Stimulated activated CD4-positive, alpha-beta T cell treated with anti-CD3 and anti-CD28 coated beads, Interleukin-12 subunit alpha, Interleukin-12 subunit beta, amount 100 ng/mL, for 24 hours (primary cell): ENCODE measurements around the gene TNFRSF19.

Experiments used
- DNase-seq, 2 experiments: peaks; one replicate each; pipeline ENCODE4 v3.0.0-alpha.2; 2020; ENCODE audit warnings: low read depth in 2 of 2

Gene TNFRSF19

DNA sequence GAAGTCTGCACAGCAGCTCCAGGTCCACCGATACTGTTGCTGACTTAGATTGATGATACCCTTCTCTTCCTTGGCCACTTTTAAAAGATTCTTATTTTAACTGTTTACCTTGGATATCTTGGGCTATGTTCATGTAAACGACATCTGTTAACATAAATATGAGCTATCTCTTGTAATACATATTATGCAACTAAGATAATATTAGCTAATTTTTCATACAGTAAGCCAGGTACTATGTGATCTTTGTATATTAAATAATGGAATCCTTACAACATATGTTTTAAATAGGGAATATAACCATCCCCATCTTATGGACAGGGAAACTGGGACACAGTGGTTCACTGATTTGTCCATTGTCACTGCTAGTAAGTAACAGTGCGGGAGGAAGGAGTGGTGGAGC, 37.9 kb downstream of the TNFRSF19 start:
- no peak for DNase-seq

- no peak for DNase-seq
Measured at GRCh38 chr13:23608701-23609413, 38.6 kb downstream of the TNFRSF19 start.

- DNase-seq = no peak
Measured at GRCh38 chr13:23609414-23609760, 39.2 kb downstream of the TNFRSF19 start.

DNA sequence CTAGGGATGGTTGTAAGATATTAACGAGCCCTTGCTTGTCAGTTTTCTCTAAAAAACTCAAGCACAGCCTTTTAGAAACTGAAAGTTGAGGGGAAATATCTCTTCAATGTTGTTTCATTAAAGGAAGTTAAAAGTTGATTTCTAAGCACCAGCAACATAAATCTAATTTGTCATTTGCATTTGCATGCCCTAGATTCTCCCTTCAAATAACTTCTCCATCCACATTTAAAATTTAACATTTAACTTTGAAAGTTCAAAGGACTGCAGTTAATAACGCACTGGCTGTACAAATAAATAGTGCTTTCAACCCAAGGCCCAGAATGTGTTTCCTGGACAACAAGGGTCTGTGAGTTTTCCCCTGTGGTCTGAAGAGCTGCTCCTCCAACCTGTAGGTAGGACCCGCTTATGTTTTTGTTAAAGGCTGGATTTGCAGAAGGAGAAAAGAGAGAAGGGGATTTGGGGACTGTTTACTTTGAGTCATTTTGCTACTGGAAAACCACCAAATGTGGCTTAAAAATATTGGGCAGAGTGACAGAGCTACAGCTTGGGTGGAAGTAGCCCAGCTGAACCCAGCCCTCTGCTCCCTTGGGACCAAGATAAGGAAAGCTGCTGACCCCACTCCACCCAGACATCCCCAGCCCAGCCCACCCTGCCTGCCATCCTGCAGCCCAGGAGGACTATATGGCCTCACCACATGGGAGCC, 39.8 kb downstream of the TNFRSF19 start:
- no peak for DNase-seq

DNA sequence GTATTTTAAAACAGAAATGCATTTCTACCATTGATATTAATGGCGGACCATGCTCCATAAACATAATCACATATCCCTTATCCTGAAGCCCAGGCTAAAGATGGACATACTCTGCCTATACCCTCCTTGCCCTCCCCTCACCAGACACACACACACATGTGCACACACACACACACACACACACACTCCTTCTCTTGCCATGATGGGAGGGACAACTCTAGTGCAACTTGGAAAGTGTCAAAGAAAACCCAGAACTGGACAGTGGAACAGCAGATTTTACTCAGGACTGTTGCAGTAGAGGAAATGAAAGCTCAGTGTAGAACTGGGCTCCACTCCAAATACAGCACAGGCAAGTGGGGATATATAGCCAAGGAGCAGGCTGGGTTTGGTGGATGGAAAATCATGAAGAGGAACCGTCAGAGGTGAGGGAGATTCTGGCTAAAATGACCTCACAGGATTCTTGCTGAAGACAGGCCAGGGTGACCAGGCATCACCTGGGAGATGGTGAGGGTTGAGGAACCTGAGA, 40.8 kb downstream of the TNFRSF19 start:
- no peak for DNase-seq

DNA sequence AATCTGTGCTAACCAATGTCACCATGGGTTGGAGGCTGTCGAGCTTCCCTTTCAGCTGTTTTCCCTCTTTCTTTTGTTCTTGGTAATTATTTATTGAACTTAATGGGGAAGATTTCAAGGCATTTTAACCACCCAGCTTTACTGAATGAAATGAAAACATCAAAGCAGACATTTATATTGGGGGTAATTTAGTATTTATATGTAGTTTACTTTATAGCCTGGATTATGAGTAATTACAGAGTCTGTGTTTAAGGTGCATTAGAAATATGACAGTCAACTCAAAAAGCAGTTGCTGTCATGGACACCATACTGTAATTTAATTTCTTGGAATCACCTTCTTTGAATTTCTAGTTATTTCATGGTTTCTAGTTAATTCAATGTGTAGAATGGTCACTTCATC, 42.0 kb downstream of the TNFRSF19 start:
- no peak for DNase-seq

DNA sequence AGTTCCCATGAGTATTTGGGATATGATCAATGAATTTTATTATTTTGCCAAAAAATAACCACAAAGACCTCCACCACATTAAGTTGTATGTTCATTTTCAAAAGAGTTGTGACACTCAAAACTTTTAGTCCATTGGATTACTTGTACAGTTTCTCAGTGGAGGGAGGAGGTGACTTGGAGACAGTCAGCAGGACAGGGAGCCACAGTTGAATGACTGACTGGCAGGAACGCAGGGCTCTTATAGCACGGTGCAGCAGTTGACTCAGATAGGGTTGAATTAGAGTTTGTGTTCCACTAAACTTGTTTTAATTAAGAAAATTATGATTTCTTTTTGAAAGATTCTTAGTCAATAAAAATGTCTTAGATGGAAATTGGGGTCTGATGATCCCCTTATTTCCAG, 42.5 kb downstream of the TNFRSF19 start:
- DNase-seq = no peak

DNA sequence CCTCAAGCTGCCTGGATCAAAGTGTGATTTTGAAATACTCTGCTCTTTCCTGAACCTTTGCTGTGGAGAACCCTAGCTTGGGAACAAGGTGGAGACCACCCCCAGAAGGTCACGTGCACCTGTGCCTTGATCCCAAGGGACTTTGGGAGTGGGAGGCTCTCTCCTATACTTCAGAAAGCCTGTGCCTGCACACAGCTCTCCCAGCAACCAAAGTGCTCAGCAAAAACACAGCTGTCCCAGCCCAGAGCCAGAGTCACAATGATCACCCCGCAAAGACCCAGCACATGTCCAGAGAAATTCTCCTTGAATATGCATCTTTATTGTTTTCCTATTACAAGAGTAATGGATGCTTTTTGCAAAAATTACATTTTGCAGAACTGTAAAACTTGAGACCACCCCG, 43.4 kb downstream of the TNFRSF19 start:
- DNase-seq = no peak

DNA sequence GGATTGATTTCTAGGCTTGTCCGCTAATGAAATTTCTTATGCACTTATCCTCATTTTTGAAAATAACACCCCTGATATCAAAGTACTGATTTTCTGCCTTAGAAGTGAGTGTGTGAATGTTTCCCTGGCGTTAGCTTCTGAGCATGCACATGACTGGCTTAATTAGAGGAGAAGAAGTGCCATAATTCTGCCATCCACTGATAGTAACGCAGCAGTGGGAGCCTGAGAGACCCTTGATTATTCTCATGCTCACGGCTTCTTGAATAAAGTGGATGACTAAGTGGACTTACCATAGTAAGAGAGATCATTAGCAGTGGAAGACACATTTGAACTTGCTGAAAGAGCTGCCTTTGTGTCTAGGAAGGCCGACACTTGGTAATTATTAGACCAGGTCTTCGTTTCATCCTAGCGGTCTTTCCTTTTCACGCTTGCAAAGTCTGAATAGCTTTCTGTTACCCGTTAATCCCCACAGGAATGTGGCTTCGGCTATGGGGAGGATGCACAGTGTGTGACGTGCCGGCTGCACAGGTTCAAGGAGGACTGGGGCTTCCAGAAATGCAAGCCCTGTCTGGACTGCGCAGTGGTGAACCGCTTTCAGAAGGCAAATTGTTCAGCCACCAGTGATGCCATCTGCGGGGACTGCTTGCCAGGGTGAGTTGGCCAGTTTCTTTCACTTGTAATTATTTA, 45.3 kb downstream of the TNFRSF19 start:
- no peak for DNase-seq

DNA sequence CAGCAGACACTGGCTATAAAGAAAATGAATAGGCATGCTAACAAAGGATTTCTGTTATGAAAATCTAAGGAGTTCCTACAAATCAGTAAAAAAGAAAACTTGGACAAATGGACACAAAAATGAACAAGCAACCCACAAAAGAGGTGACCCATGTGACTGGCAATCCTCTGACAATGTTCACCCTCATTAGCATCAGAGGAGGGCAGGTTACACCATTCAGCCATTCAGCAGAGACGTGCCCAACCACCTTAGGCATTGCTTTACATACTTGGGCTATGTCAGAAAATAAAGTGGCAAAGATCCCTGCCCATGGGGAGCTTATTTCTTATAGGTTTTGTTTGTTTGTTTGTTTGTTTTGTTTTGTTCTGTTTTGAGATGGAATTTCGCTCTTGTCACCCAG, 46.0 kb downstream of the TNFRSF19 start:
- no peak for DNase-seq

DNA sequence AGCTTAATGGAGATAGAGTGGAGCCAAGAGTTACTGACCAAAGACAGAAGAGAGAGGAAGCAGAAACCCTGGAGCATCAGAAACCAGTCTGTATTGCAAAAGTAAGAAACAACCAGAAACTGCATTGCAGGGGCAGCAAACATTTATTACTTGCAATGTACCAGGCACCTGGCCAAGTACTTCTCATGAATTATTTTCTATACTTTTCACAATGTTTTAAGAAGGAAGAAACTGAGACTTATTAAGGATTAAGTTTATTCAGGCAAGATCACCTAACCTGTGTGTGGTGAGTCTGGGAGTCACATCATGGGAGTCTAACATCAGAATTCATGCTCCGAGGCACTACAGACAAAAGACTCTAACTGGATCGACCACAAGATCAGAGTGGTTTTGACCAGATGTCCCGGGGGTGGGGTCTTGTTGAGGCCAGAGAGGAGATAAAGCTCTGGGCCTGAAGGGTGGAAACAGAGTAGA, 47.4 kb downstream of the TNFRSF19 start:
- DNase-seq = no peak

GRCh38 chr13:23618341-23618740, 48.1 kb downstream of the TNFRSF19 start:
- no peak for DNase-seq

- no peak for DNase-seq
Measured at GRCh38 chr13:23619068-23619855, 49.0 kb downstream of the TNFRSF19 start.

DNA sequence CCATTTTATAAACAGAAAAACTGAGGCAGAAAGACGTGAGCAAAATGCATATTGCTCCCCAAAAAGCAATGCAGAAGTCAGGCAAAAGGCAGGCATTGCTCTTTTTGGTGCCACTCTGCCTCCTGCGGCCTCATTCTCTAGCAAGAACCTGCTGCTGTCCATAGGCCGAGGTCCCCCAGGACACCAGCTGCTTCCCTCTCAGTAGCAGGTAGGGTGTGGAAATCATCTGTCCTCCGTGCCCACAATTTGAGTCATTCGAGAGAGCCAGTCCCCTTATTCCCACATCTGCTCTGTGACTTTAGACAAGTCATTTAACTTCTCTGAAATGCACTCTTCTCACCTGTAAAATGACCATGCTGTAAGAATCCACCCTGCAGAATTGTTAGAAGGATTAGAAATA, 50.0 kb downstream of the TNFRSF19 start:
- no peak for DNase-seq

- no peak for DNase-seq
Measured at GRCh38 chr13:23620613-23621315, 50.6 kb downstream of the TNFRSF19 start.

GRCh38 chr13:23621316-23621645, 51.1 kb downstream of the TNFRSF19 start:
- DNase-seq = no peak

- no peak for DNase-seq
Measured at GRCh38 chr13:23622985-23623384, 52.8 kb downstream of the TNFRSF19 start.

DNA sequence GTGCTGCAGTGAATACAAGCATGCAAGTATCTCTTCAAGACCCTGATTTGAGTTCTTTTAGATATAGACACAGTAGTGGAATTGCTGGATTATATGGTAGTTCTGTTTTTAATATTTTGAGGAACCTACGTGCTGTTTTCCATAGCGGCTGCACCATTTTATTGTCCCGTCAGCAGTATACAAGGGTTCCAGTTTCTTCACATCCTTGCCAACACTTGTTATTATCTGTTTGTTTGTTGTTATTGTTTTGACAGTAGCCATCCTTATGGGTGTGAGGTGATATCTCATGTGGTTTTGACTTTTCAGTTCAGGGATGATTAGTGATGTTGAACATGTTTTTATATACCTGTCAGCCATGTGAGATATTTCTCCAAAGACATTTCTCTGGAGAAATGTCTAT, 53.2 kb downstream of the TNFRSF19 start:
- no peak for DNase-seq

GRCh38 chr13:23626700-23627099, 56.5 kb downstream of the TNFRSF19 start:
- DNase-seq = no peak

DNA sequence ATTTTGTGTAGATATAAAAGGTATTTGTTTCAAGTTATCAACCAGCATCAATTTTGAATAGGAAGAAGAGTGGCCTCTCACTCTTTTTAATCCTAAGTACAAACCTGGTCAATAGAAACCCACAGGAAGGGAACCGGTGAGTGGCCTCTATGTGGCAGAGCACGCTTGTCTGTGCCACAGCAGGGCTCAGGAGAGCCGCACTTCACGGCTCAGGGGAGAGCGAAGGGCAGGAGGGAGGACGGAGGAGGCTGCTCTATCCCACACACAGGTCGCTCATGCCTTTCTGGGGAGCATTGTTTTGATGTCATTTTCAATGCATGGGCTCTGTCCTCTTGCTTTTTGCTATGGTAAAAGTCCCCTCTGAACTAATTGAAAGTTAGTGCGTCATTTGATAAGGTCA, 57.2 kb downstream of the TNFRSF19 start:
- DNase-seq = no peak

DNA sequence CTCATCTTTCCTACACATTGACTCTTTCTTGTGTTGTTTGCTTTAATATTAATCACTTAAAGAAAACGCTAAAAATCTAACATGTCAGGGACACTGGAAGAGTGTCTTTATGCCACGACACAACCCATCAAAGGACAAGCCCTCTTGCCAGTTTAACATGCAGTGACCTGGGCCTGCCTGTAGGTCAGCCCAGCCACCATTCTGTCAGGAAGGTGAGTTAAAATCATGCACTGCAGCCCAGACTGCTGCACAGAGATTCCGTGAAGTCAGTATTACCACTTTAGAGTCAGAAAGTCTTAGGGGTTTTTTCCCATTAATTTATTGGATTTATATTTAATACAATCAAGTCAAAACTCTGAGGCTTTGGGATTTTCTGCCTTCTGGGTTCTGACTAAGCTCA, 58.0 kb downstream of the TNFRSF19 start:
- DNase-seq = no peak
